GM18868 (cell line): Measurements from ENCODE around the gene LRCH3.

Source experiments
- ATAC-seq: cut with Tn5 transposase; IDR thresholded peaks from one replicate; pipeline ENCODE4 v1.9.1; 2021; ENCODE audit warnings: mild to moderate bottlenecking, moderate library complexity; ENCODE audit not compliant: unreplicated experiment

The LRCH3 gene

DNA sequence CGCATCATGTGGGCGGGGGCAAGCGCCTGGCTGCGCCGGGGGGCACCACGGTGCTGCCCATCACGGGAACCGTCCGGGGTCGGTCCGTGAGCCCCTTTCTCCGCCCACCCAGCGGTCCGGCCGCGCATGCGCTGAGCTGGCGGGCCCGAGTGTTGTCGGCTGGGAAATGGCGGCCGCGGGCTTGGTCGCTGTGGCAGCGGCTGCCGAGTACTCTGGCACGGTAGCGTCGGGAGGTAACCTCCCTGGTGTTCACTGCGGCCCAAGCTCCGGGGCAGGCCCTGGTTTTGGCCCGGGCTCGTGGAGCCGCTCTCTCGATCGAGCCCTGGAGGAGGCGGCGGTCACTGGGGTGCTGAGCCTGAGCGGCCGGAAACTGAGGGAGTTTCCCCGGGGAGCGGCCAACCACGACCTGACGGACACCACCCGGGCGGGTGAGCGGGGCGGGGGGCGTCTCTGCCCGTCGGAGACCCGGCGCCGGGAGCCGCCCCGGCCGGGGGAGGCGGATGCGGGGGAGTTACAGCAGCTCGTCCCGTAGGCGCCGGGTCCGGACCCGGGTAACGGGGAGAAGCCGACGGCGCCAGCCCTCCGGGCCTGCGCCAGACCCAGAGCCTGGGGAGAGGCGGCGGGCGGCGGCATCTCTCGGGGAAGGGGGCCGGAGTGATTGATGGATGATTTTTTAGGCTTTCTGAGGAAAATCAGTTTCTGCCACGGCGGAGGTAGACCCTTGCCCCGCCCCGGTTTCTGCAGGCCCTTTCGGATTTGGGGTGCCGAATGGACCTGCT lies at the start of gene LRCH3:
Gene LRCH3, plus strand, starts transcription at position 142 of the 779 bp plus-strand sequence. Its CDS starts 25 bp downstream, at position 167.
- ATAC-seq, result peak; percentile 71

- ATAC-seq, result no peak
Measured at GRCh38 chr3:197742787-197743186, 48.3 kb upstream of the LRCH3 start.

- no peak for ATAC-seq
Measured at GRCh38 chr3:197746209-197746608, 44.8 kb upstream of the LRCH3 start.

GRCh38 chr3:197746801-197747237 lies 44.2 kb upstream of the LRCH3 start:
- ATAC-seq, result no peak

DNA sequence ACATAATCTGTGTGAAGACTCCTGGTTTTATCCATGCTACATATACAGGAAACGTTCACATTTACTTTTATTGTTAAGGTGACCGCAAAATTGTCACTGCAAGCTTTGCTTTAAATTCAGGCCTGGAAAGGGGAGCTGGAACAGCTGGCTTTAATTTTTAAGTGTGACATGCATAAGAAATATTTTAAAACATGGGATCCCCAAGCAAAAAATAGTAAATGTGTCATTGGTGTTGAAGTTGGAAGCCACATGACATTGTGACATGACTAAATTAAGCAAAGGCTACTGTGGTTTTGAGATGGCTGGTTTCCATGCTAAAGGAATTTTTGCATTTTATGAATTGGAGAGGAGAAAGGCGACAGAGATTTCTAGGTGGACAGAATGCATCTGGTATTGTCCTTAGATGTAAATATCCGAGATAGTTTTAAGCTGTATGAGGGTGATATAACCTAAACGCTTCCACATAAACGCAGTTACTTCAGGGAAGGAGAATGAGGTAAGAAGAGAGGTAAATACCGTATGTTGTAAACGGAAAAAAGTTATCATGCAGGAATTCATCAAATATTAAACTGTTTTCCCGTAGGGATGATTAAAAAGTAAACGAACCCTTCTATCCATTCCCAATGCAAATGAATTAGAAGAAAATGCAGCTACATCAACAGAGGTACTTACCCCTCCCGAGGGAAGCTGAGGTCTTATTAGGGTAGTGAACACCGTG lies 42.3 kb upstream of the LRCH3 start:
- no peak for ATAC-seq

DNA sequence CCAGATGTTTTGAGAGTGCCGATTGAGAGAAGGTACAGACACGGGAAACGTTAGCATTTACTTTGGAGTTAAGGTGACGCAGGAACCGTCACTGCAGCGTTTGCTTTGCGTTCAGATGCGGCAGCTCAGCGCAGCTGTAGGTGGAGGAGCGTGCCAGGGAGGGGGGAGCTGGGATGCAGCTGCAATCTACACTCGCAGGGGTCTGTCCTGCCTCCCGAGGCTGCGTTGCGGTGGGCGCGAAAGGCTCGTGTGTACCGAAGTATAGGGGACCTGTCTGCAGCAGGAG lies 41.8 kb upstream of the LRCH3 start:
- peak; percentile 29 for ATAC-seq

- peak; percentile 81 for ATAC-seq
Measured at GRCh38 chr3:197749601-197750395, 41.3 kb upstream of the LRCH3 start, which contains the start of gene FYTTD1. Gene FYTTD1, plus strand, starts transcription at chr3:197749883. Its CDS starts 89 bp downstream, at chr3:197749972.

- peak; percentile 32 for ATAC-seq
Measured at GRCh38 chr3:197750396-197750831, 40.6 kb upstream of the LRCH3 start.

GRCh38 chr3:197750858-197751737 lies 40.0 kb upstream of the LRCH3 start:
- ATAC-seq, result no peak

GRCh38 chr3:197752107-197752506 lies 38.9 kb upstream of the LRCH3 start:
- no peak for ATAC-seq

GRCh38 chr3:197753263-197753662 lies 37.8 kb upstream of the LRCH3 start:
- ATAC-seq, result no peak

- no peak for ATAC-seq
Measured at GRCh38 chr3:197756704-197757103, 34.4 kb upstream of the LRCH3 start.

DNA sequence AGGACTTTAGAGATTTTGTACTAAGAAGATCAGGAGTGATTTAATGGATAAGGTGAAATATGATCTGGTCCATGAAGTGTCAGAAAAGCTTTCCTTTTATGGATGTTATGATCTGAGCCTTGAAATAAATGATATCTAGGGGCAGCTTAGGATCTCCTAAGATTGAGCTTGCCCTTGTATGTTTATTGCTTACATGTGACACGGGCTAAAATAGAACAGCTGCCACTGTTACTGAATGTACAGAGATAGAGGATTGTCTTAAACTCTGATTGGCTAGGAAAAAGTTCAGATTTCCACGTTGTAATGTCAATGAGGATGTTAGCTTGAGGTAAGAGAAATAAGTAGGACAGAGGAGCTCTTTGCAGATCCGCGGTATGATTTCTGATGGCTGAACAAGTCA lies 32.5 kb upstream of the LRCH3 start:
- no peak for ATAC-seq

DNA sequence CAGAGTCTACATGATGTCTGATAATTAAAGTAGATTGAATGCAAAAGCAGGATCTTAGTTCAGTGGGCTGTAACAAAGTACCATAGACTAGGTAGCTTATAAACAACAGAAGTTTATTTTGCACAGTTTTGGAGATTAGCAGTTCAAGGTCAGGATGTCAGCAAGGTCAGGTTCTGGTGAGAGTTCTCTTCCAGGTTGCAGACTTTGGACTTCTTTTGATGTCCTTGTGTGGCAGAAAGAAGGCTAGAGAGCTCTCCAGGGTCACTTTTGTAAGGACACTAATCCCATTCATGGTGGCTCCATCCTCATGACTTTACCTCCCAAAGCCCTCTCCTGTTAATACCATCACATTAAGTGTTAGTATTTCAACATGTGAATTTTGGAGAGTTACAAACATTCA lies 29.3 kb upstream of the LRCH3 start:
- ATAC-seq, result no peak

DNA sequence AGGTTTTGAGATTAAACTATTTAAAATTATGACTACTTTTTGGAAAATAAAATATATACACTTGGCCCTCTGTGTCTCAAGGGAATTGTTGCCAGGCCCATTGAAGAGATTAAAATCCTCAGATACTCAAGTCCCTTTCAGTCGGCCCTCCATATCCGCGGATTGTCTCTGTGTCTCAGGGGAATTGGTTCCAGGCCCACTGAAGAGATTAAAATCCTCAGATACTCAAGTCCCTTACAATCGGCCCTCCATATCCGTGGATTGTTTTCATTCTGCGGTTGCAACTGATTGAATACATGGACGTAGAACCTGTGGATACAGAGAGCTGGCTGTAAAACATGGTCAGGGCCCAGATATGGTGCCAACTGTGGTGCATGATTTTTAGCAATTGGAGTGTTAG lies 15.7 kb upstream of the LRCH3 start:
- no peak for ATAC-seq

DNA sequence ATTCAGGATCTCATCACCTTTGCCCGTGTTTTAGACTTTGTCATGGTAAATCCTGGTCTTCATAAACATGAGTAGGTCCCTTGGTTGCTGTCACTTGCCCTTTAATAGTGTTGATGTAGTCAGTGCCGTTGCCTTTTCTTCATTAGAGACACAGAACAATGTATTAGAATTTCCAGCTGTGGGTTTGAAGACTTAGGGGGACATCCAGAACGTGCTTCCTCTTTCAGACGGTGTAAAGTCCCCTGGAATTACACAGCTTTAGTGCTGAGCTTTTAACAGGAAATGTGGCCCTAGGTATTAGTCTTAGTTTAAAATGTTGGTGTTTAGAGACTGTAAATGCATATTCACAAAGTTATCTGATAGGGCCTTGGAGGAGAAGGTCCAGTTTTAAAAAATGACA lies 8.8 kb upstream of the LRCH3 start:
- ATAC-seq, result peak; percentile 69

DNA sequence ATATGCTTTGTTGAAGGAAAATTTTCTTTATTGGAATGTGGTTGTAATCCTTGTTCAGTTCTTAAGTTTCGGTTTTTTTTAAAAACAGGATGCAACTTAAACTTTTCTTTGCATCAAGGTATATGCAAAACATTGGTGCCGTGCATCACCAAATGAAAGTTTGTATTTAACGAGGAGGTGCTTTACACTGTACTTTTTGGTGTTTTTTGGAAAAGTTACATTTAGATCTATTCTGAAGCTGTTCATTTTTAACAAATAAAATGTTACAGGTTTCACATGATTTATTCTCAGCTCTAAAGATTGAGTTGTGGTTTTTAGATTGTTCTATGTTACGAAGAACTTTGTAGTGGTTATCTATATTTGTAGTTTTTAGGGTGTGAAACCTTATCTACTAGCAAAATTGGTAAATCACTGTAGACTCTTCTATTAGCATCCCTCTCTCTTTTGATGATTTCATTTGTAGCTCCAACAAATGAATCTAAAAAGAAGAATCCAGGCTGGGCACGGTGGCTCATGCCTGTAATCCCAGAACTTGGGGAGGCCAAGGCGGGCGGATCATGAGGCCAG lies 7.0 kb upstream of the LRCH3 start:
- no peak for ATAC-seq

DNA sequence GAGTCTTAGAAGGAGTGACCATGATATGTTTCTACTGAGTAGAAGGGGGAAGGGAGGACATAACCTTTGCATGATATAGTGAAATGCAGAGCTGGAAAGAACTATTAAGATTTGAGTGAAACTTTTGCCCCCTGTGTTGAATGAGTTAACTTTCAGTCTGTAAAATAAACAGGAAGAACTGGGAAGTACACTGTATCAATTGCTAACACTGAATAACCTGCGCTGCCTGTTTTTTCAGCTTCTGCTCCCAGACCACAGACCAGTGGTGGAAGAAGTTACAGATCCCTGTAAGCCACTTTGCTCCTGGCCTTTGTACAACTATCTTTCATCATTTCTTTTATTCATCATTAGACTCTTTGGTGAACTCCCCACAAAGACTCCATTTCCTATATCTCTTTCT lies 3.6 kb upstream of the LRCH3 start:
- ATAC-seq, result no peak

DNA sequence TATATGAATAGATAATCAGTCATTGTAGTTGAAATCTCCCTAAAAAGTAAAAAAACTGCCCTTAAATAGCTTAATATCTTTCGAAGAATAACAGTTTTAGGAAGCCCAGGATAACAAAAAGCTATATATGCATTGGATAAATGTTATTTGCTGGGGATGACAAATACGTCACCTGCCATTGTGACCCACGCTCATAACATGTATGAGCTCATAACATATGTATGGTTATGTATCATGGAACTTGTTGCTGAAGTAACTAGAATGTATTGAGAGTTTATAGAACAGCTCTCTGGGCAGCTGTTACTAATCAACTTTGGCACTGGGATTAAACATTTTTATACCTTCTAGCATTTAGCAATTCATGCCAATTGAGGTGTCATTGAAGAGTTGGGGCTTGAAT lies 1.7 kb upstream of the LRCH3 start:
- ATAC-seq, result no peak

DNA sequence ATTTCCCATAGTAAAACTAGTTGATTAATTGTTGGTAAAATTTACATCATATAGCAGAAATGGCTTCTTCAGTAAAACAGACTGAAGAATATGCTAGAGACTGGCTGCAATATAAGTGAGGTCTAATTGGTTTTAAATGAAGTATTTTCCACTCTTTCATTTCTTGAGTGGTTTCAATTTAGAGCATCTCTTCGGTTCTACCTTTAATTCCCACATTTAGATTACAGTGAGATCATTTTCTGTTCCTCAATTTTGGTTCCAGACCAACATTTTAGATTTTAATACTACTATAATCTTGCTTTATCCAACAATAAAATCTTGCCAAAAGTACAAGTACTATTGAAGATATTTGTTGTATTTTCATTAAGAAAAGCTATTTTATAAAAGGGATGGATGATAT lies 1.0 kb upstream of the LRCH3 start:
- no peak for ATAC-seq
